GM12874 (cell line): Measurements from ENCODE around the gene SURF2.
A peak's percentile ranks its signal among the peaks of the same experiment; 100 is the strongest.

ENCODE experiments used
- CTCF ChIP-seq: IDR thresholded peaks from 2 replicates; pipeline ENCODE4 v1.5.1; 2011; ENCODE audit warnings: low read depth, mild to moderate bottlenecking, control low read depth, low read length, moderate library complexity; ENCODE audit not compliant: insufficient read depth

The SURF2 gene

GRCh38 chr9:133356391-133357091 is at the start of gene SURF2, which contains the start of gene SURF1:
SURF2 (plus strand) TSS chr9:133356550; CDS start chr9:133356593, 43 bp downstream.
SURF1 (minus strand) TSS chr9:133356487; CDS start chr9:133356453, 34 bp downstream.
- 0 out of 2 replicates have a peak, but pooled peaks have one; percentile 21 for TF ChIP-seq CTCF

- no peak for TF ChIP-seq CTCF
Measured at GRCh38 chr9:133307301-133307700, 49.0 kb upstream of the SURF2 start.

- TF ChIP-seq CTCF, result no peak
Measured at GRCh38 chr9:133309608-133310007, 46.7 kb upstream of the SURF2 start.

- no peak for TF ChIP-seq CTCF
Measured at GRCh38 chr9:133315997-133316396, 40.4 kb upstream of the SURF2 start.

GRCh38 chr9:133320421-133320881 is 35.9 kb upstream of the SURF2 start:
- no peak for TF ChIP-seq CTCF

GRCh38 chr9:133321411-133321935 is 34.9 kb upstream of the SURF2 start:
- TF ChIP-seq CTCF, result no peak

GRCh38 chr9:133322701-133323100 is 33.6 kb upstream of the SURF2 start:
- no peak for TF ChIP-seq CTCF
